Psoas muscle (tissue), 8 donors: Measurements from ENCODE around the gene NASP. TPM values are rescaled to one million over a fixed set of nuclear protein-coding genes. Genes with fewer than 3 reads are reported as not detected.

Experiments used
- ATAC-seq, 4 donors: fragments of 200-7000 bp; cut with Tn5 transposase; one replicate each; pipeline ENCODE4 v1.9.1; 2020; ENCODE audit warnings: moderate library complexity in 3 of 4, mild to moderate bottlenecking in 2 of 4
- DNase-seq, 2 donors: peaks; one replicate each; pipeline ENCODE4 v3.0.0-alpha.2; 2020
- H3K27ac ChIP-seq: fragments of 200-600 bp; one replicate; pipeline ENCODE4 v1.8.0; 2022
- H3K27me3 ChIP-seq, 3 donors: fragments of 200-600 bp in 1 of 3; one replicate each; pipeline versions ENCODE4 v1.6.1 to v1.8.0; 2013 to 2022; ENCODE audit warnings: low read length in 2 of 3, mild to moderate bottlenecking in 2 of 3, moderate library complexity in 1 of 3; ENCODE audit not compliant: insufficient read depth in 3 of 3
- H3K36me3 ChIP-seq, 2 donors: fragments of 200-600 bp in 1 of 2; one replicate each; pipeline versions ENCODE4 v1.6.1 to v1.8.0; 2013 to 2022; ENCODE audit warnings: low read depth in 1 of 2, mild to moderate bottlenecking in 1 of 2, moderate library complexity in 1 of 2; ENCODE audit not compliant: insufficient read depth in 1 of 2
- H3K4me1 ChIP-seq: fragments of 200-600 bp; one replicate; pipeline ENCODE4 v1.8.0; 2022
- H3K4me3 ChIP-seq: fragments of 200-600 bp; one replicate; pipeline ENCODE4 v1.8.0; 2022; ENCODE audit warnings: mild to moderate bottlenecking
- H3K9me3 ChIP-seq: fragments of 200-600 bp; one replicate; pipeline ENCODE4 v1.8.0; 2022
- CTCF ChIP-seq: fragments of 200-600 bp; IDR thresholded peaks from one replicate; pipeline ENCODE4 v1.8.0; 2022; ENCODE audit warnings: antibody characterized with exemption
- WGBS, 3 donors: extraction: QIAGEN DNeasy Blood & Tissue Kit; methylation state at CpG; one replicate each; pipeline versions ENCODE4 v1.1.6 to v1.1.7; 2013; 5-methylcytosine and 5-hydroxymethylcytosine counted together
- intact Hi-C, 2 donors: fragments of 100-400 bp; cut with DNase I; formaldehyde crosslinking; loops; one replicate each; pipeline versions ENCODE4 v1.11.0 to v1.14.2; 2022
- polyA plus RNA-seq, 3 donors: library from polyadenylated mRNA; stranded (reverse); fragments of 200-250 nt; gene quantifications; one replicate each; pipeline ENCODE4 v1.2.3, GENCODE V29; 2013
- total RNA-seq, 4 donors: library from RNA; stranded (reverse); fragmentation: NEBNext Ultra II Directional in 2 of 4; extraction: Animal tissue kit (Norgen Biotek cat#: 25700) in 2 of 4; gene quantifications; one replicate each; pipeline versions ENCODE4 v1.2.1 to v1.2.4, GENCODE V29; 2021 to 2023
- donor health status: healthy with polysubstance abuse.
- donor health status: DM: no; HTN: no; CAD: no; lungs with moderate emphysema.
- donor health status: Bipolar disorder and iron deficiency.
- donor health status: healthy.
- donor health status: DM: yes; HTN: yes; CAD: no.
- donor health status: DM: no; HTN: no; CAD: no.
- donor health status: DM: no; HTN: no; CAD: no.
- donor health status: DM: yes; HTN: yes; CAD: no.

The NASP gene
- total and polyA plus RNA-seq, 7 donors: 15.3 to 54.6 (median 28.6) TPM

GRCh38 chr1:45612941-45613579 is 29.2 kb downstream of the NASP start:
- DNase-seq: no peak
- no peak for ATAC-seq
- no peaks in the 10 kb centered on the region for H3K27me3 ChIP-seq
- H3K27ac ChIP-seq: no peak overlapping the region
- TF ChIP-seq CTCF: no peak
- WGBS, 3 donors: 83 to 92% (median 85%) methylated on average over 8 of the region's 8 CpGs
- no peaks in the 10 kb centered on the region for H3K9me3 ChIP-seq
- intact Hi-C loops: no loop called here
- no peak overlapping the region for H3K4me3 ChIP-seq
- no peaks in the 10 kb centered on the region for H3K4me1 ChIP-seq
- peaks cover 15 to 88% of the 10 kb centered on the region in 2 donors for H3K36me3 ChIP-seq

- TF ChIP-seq CTCF: no peak
- H3K4me1 ChIP-seq: no peaks in the 10 kb centered on the region
- WGBS, 3 donors: 85 to 89% (median 85%) methylated on average over 1 of the region's 1 CpG
- no peak for DNase-seq
- ATAC-seq: no peak
- intact Hi-C loops: no loop called here
- H3K27me3 ChIP-seq: no peaks in the 10 kb centered on the region
- H3K36me3 ChIP-seq: peaks cover 18 to 84% of the 10 kb centered on the region in 2 donors
- no peaks in the 10 kb centered on the region for H3K9me3 ChIP-seq
- H3K27ac ChIP-seq: no peak overlapping the region
- no peak overlapping the region for H3K4me3 ChIP-seq
Measured at GRCh38 chr1:45615885-45616284, 32.0 kb downstream of the NASP start.

- Histone ChIP-seq H3K27ac (no peak overlapping the region), H3K27me3 (no peaks in the 10 kb centered on the region), H3K4me1 (no peaks in the 10 kb centered on the region), H3K9me3 (no peaks in the 10 kb centered on the region), H3K36me3 (peaks cover 18 to 77% of the 10 kb centered on the region in 2 donors), H3K4me3 (no peak overlapping the region)
- 65 to 76% (median 67%) methylated on average over 4 of the region's 4 CpGs for WGBS, 3 donors
- intact Hi-C loops: no loop called here
- ATAC-seq: no peak
- DNase-seq: no peak
- no peak for TF ChIP-seq CTCF
Measured at GRCh38 chr1:45617618-45618017, 33.8 kb downstream of the NASP start.

GRCh38 chr1:45619149-45619921 is 35.5 kb downstream of the NASP start:
- intact Hi-C loops: no loop called here
- no peak overlapping the region for H3K27ac ChIP-seq
- H3K4me1 ChIP-seq: no peaks in the 10 kb centered on the region
- no peak for TF ChIP-seq CTCF
- ATAC-seq (no peak), DNase-seq (no peak)
- no peaks in the 10 kb centered on the region for H3K9me3 ChIP-seq
- 62 to 71% (median 68%) methylated on average over 8 of the region's 8 CpGs for WGBS, 3 donors
- peaks cover 18 to 64% of the 10 kb centered on the region in 2 donors for H3K36me3 ChIP-seq
- no peaks in the 10 kb centered on the region for H3K27me3 ChIP-seq
- H3K4me3 ChIP-seq: no peak overlapping the region
